Transverse colon (tissue), 3 donors: ENCODE data around the gene DPP9.

Experiments
- POLR2A ChIP-seq: fragments of 450-650 bp; IDR thresholded peaks from one replicate; pipeline ENCODE4 v1.6.1; 2016; ENCODE audit warnings: antibody characterized with exemption, mild to moderate bottlenecking, moderate library complexity
- POLR2AphosphoS5 ChIP-seq, 3 donors: sonication (generic); formaldehyde crosslinking; IDR thresholded peaks; one replicate each; pipeline ENCODE4 v1.6.1; 2016; ENCODE audit warnings: antibody characterized with exemption in 3 of 3

- TF ChIP-seq POLR2AphosphoS5 (IDR thresholded peaks at IDR 0.05) (no peak), POLR2A (no peak)
Observed at GRCh38 chr19:4707322-4707721, 16.3 kb downstream of the DPP9 start.
